Measurements from ENCODE around the gene NLRC3.

Gene NLRC3

GRCh38 chr16:3578610-3579551 lies 1.7 kb upstream of the NLRC3 start:
- no peak for DNase-seq

GRCh38 chr16:3578121-3578520 lies 918 bp upstream of the NLRC3 start:
- no peak for DNase-seq

- DNase-seq, result no peak
These were observed 992 bp downstream of the NLRC3 start for GRCh38 chr16:3576211-3576610.

GRCh38 chr16:3575491-3575890 lies 1.7 kb downstream of the NLRC3 start:
- no peak for DNase-seq

GRCh38 chr16:3574195-3574594 lies 3.0 kb downstream of the NLRC3 start:
- DNase-seq, result no peak

GRCh38 chr16:3573146-3573815 lies 3.9 kb downstream of the NLRC3 start:
- no peak for DNase-seq

- no peak for DNase-seq
These were observed 6.7 kb downstream of the NLRC3 start for GRCh38 chr16:3570420-3571062.

GRCh38 chr16:3569851-3570250 lies 7.4 kb downstream of the NLRC3 start:
- DNase-seq, result no peak

GRCh38 chr16:3566990-3567389 lies 10.2 kb downstream of the NLRC3 start:
- no peak for DNase-seq

- no peak for DNase-seq
These were observed 12.4 kb downstream of the NLRC3 start for GRCh38 chr16:3564889-3565141.

- no peak for DNase-seq
These were observed 12.9 kb downstream of the NLRC3 start for GRCh38 chr16:3564130-3564888.

- no peak for DNase-seq
These were observed 14.2 kb downstream of the NLRC3 start for GRCh38 chr16:3562914-3563480.

GRCh38 chr16:3561626-3562025 lies 15.6 kb downstream of the NLRC3 start:
- no peak for DNase-seq

- DNase-seq, result no peak
These were observed 22.8 kb downstream of the NLRC3 start for GRCh38 chr16:3554351-3554928.

GRCh38 chr16:3553138-3553923 lies 23.9 kb downstream of the NLRC3 start:
- DNase-seq, result no peak

GRCh38 chr16:3550851-3551847 lies 26.1 kb downstream of the NLRC3 start:
- DNase-seq, result no peak

GRCh38 chr16:3549906-3550305 lies 27.3 kb downstream of the NLRC3 start:
- no peak for DNase-seq

GRCh38 chr16:3548859-3549258 lies 28.3 kb downstream of the NLRC3 start:
- no peak for DNase-seq

GRCh38 chr16:3548445-3548844 lies 28.8 kb downstream of the NLRC3 start:
- DNase-seq, result no peak

GRCh38 chr16:3546986-3547682 lies 30.1 kb downstream of the NLRC3 start:
- no peak for DNase-seq

Measured in SW 1271 (cell line).